GM18505 (cell line): Measurements from ENCODE around the gene GTPBP4.

Experiments used
- ATAC-seq: cut with Tn5 transposase; IDR thresholded peaks from one replicate; pipeline ENCODE4 v1.9.1; 2021; ENCODE audit not compliant: unreplicated experiment
- POLR2A ChIP-seq: IDR thresholded peaks from 4 replicates; pipeline ENCODE4 v1.6.1; 2011; ENCODE audit warnings: borderline replicate concordance; ENCODE audit not compliant: insufficient read depth, insufficient read length; ENCODE audit errors: extremely low read depth

Gene GTPBP4

GRCh38 chr10:974785-975074 lies 13.5 kb upstream of the GTPBP4 start:
- ATAC-seq = no peak
- no peak for TF ChIP-seq POLR2A

- no peak for TF ChIP-seq POLR2A
- no peak for ATAC-seq
Measured at GRCh38 chr10:976316-976715, 11.9 kb upstream of the GTPBP4 start.

GRCh38 chr10:978826-979421 lies 9.3 kb upstream of the GTPBP4 start:
- no peak for TF ChIP-seq POLR2A
- ATAC-seq = no peak

- no peak for ATAC-seq
- TF ChIP-seq POLR2A = no peak
Measured at GRCh38 chr10:980468-981093, 7.7 kb upstream of the GTPBP4 start.

GRCh38 chr10:983401-983800 lies 4.8 kb upstream of the GTPBP4 start:
- TF ChIP-seq POLR2A = no peak
- no peak for ATAC-seq

- no peak for ATAC-seq
- TF ChIP-seq POLR2A = no peak
Measured at GRCh38 chr10:983971-984655, 4.1 kb upstream of the GTPBP4 start.

- TF ChIP-seq POLR2A = no peak
- no peak for ATAC-seq
Measured at GRCh38 chr10:985361-985760, 2.9 kb upstream of the GTPBP4 start.

GRCh38 chr10:986137-986825 lies 2.0 kb upstream of the GTPBP4 start:
- no peak for TF ChIP-seq POLR2A
- no peak for ATAC-seq

- TF ChIP-seq POLR2A = no peak
- no peak for ATAC-seq
Measured at GRCh38 chr10:986881-987619, 1.2 kb upstream of the GTPBP4 start.

- TF ChIP-seq POLR2A = no peak
- peak; percentile 1 for ATAC-seq
Measured at GRCh38 chr10:987620-987869, 689 bp upstream of the GTPBP4 start.

- no peak for ATAC-seq
- no peak for TF ChIP-seq POLR2A
Measured at GRCh38 chr10:988667-989545, 672 bp downstream of the GTPBP4 start.

- ATAC-seq = no peak
- TF ChIP-seq POLR2A = no peak
Measured at GRCh38 chr10:990808-991207, 2.6 kb downstream of the GTPBP4 start.

- ATAC-seq = no peak
- TF ChIP-seq POLR2A = no peak
Measured at GRCh38 chr10:992467-992866, 4.2 kb downstream of the GTPBP4 start.
